GM19455 (cell line): ENCODE data around the gene CTU2.

Experiments
- ATAC-seq: cut with Tn5 transposase; IDR thresholded peaks from one replicate; pipeline ENCODE4 v1.9.1; 2021; ENCODE audit not compliant: unreplicated experiment

The CTU2 gene

DNA sequence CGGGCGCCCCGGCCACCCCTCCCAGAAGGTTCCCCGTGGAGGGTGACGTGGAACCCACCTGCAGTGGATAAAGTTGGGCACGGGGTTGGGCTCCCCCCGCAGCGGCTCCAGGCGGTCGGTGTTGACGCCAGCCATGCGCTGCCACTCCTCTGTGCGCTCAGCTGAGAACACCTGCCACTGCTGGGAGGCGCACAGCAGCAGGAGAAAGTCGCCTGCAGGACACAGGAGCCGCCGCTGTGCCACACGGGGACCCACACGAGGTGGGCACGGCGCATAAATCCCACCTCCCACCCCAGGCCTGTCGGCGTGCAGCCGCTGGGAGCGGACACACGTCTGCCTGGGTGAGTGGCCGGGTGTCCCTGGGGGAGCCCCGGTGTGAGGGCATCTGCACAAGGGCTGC is 20.7 kb downstream of the CTU2 start:
- ATAC-seq: no peak

DNA sequence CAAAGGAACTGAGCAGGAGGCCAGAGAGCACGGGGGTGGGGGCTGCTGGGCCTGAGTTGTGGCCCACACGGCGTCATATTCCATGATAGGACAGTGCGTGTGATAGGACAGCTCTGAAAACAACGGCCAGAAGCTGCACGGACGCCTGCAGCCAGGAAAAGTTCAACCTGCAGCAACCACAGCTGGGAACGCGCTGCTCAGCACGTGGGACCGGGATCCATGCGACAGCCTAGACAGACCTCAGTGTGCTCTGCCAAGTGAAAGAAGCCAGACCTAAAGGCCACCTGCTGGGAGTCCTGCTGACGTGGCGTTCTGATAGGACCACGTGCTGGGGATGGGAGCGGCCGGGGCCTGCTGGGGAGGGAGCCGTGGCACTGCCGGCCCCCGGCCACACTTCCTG is 21.6 kb downstream of the CTU2 start:
- no peak for ATAC-seq

DNA sequence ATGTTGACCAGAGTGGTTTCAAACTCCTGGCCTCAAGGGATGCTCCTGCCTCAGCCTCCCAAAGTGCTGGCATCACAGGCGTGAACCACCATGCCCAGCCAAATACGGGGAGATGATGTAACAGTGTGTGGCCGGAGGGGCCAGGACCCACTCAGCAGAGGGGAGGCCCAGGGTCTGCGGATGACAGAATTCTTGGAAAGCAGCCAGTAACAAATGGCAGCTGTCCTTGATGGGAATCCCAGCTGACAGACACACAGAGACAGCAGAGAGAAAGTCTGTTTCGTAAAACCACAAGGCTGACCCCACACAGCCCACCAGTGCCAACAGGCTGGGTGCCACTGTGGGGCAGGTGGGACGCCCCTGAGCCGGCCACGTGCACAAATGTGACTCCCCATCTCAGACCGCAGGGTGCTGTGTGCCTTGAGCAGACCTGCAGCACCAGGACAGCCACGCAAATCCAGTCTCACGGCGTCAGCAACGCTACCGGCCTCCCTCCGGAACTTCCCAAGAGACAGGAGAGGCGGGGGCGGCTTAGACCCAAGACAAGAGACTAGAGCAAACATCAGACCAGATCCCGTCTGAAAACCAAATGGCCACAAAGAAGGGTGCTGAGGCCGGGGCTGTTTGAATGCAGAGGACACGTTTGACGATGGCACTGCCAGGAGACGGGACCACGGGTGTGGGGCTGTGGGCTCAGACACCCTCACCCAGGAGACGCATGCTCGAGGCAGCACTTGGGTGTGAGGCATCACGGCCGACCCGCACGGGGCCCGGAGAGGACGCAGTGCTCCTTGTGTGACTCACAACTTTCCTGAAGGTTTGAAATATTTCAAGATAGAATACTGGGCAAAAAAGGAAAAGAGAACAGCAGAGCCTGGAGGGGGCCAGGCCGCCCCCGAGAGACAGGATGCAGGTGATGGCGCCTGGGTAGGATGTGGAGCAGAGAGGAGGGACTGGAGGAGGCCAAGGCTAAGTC is 24.6 kb downstream of the CTU2 start:
- no peak for ATAC-seq

DNA sequence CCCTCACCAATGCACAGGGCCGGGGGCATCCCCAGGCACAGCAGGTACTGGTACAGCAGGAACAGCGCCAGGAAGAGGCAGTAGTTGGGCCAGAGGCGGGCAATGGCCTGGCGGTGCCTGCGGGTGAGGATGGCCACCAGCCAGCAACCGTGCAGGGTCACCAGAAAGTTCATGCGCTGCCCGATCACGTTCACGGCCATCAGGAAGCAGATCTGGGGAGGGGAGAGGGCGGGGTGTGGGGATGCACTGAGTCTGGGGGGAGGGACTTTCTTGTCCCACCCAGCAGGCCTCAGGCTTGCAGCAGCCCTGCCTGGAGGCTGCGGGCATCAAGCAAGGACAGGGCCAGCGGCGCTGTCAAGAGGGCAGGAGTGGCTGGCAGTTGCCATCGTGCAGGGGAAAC is 25.4 kb downstream of the CTU2 start:
- ATAC-seq: no peak

DNA sequence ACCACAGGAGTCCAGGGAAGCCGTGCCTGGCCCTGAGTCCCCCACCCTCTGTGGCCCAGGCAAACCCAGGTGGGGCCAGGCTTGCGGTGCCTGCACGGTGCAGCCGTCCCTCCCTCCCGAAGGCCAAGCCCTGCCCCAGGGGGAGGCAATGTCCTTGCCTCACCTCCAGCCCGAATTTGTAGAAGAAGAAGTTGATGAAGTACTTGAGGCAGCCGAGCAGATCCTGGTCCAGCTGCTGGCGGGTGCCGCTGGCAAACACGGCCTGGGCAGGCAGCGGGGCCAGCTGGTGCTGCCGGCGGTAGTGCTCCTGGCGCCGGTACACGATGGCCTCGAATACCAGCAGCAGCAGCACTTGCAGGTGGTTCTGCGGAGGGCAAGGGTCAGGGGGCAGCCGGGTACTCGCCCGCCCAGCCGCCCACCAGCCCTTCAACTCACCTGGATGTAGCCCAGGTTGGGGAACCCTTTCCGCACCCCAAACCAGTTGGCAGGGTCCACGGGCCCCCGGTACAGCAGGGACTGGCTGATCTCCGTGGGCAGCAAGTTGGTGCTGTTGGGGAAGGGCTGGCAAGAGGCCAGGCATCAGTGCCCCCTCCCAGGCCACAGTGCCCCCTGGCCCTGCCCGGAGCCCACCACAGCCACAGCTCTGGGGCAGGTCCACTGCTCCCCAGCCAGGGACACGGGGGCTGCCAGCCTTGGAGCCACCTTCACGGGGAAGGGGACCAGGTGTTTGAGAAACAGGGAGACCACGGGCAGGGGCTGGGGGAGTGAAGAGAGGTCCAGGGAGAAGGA is 26.1 kb downstream of the CTU2 start:
- no peak for ATAC-seq

DNA sequence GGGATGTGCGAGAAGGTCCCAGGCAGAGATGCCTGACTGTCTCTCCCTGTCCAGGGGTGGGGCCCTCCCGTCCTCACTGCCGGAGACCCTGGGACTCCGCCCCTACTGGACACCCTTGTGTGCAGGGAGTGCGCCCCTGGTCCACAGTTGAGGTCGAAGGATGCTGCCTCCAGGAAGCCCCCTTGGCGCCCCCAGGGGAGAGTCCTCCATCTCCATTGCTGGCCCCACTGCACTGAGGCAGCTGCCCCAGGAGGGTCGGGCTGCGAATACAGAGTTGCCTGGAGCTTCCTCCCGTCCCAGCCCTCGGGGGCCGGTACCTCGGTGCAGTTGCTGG is 26.6 kb downstream of the CTU2 start:
- ATAC-seq: no peak

DNA sequence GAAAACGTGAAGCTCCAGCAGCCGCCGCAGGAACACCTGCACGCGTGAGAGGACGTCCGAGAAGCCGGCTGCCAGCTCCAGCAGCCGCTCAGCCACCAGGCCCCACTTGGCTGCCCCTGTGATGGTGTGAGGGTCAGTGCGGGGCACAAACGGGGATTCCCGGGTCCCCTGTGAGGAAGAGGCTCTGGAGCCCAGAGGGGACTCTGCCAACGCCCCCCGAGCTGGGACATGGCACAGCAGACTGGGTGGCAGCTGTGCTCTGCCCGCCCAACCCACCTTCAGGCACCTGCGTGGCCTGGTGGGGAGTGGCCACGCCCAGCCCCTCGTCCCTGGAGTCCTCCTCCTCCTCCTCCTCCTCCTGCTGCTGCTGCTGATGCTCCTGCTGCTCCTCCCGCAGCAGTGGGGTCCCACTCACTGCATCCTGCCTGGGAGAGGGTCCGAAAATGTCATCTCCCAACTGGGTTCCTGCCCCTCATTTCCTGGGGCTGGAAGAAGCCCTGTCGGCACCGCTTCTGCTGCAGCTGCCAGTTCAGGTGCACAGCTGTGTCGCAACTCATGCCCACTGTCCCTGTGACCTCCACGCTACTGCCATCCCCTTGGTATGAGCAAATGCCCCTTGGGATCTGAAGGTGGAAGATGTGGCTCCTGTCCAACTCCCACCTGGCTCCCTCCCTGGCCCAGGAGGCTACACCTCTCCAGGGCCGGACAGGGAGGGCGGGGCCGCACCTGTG is 27.5 kb downstream of the CTU2 start:
- ATAC-seq: no peak

DNA sequence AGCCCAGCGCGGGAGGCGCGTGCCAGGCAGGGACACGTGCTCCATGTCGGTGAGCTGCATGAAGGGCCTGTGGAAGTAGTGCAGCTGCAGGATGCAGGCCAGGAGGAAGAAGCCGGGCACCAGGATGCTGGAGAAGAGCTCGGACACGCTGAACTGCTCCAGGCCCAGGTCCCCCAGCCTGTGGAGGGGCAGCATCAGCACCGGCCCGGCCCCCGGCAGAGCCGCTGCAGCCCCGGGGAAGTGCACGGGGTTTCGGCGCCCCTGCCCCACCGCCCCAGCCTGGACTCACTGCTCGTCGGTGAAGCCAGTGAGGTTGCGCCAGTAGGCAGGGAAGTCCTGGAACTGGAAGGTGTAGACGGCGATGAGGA is 28.0 kb downstream of the CTU2 start:
- no peak for ATAC-seq

DNA sequence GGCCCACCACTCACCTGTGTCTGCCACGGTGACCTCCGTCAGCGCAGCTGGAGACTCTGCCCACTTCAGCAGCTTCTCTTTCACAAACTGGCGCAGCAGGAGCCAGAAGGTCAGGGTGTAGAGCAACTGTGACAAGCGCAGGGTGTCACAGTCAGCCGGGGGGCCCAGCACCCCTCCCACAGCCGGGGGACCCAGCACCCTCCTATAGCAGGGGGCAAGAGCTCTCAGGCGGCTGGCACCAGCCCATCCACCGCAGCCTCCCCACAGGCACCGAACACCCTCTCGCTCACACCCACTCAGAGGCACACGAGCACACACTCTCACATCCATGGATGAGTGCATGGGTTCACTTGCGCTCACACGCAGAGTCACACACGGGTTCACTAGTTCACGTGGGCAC is 28.8 kb downstream of the CTU2 start:
- no peak for ATAC-seq

DNA sequence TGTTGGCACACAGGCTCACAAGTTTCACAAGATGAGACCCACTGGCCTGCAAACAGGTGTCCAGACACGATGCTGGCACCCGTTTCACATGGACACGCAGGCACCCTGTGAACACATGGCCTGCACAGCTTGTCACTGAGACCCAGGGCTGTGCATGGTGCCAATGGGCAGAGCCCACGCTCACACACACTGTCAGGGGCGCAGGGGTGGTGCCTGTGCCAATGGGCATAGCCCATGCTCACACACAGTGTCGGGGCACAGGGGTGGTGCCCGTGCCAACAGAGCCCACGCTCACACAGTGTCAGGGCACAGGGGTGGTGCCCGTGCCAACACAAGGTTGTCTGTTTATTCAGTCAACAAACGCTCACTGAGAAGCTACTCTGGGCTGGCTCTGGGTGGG is 29.3 kb downstream of the CTU2 start:
- ATAC-seq: no peak

DNA sequence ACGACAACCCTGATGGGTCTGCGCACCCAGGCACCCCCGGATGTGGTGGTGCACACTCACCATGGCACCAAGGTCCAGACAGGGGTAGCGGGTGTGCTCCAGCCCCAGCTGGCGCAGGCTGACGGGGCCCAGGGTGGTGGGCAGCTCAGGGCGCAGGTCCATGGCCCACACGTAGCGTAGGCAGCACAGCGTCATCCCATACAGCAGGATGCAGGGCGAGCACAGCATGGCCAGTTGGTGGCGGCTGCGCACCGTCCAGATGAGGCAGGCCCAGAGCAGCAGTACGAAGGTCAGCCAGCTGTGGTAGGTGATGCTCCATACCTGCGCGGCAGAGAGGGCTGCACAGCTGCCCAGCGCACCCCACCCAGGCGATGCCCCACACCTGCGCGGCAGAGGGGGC is 29.8 kb downstream of the CTU2 start:
- no peak for ATAC-seq

DNA sequence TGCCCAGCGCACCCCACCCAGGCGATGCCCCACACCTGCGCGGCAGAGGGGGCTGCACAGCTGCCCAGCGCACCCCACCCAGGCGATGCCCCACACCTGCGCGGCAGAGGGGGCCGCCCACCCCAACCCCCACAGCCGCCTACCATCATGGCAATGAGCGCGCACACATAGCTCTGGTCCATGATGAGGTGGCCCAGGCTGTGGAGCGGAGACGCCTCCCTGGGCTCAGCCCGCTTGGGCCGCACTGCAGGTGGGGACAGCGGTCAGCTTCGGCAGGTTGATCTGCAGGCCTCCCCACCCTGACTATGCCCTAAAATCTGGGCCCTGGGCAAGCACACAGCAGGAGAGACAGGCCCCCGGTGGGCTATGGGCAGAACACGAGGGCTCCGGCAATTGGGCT is 30.2 kb downstream of the CTU2 start:
- no peak for ATAC-seq

DNA sequence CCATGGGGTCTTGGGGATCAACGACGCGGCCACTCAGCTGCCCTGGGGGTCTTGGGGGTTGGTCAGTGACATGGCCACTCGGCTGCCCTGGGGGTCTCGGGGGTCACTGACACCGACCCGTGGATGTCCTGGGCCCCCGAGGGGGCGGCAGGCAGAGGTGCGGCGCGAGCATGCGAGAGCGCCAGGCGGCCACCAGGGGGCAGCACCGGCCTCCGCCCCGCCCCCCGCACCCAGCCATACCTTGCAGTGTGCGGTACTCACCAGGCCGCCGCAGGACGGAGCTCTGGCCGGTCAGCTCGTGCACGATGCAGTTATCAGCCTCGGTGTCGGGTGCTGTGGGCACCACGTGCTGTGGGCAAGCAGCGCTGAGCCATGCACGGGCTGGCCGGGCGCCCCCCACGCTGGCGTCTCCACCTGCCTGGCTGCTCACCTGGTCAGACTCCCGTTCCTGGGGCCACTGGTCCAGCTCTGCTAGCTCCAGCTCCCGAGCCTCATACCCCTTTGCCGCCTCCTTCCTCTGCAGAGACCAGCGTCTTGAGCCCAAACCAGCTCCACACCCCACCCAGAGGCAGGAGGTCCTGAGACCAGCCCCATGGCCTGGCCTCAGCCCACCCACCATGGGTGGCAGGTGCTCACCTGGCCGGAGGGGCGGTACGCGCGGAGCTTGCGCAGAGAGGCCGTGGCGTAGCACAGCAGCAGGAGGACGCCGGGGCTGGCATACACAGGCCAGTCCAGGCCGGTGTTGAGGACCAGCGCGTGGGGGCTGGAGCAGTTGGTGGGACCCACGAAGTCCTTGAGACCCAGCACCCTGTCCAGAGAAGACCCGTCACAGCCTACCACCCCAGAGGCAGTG is 31.2 kb downstream of the CTU2 start:
- ATAC-seq: no peak

DNA sequence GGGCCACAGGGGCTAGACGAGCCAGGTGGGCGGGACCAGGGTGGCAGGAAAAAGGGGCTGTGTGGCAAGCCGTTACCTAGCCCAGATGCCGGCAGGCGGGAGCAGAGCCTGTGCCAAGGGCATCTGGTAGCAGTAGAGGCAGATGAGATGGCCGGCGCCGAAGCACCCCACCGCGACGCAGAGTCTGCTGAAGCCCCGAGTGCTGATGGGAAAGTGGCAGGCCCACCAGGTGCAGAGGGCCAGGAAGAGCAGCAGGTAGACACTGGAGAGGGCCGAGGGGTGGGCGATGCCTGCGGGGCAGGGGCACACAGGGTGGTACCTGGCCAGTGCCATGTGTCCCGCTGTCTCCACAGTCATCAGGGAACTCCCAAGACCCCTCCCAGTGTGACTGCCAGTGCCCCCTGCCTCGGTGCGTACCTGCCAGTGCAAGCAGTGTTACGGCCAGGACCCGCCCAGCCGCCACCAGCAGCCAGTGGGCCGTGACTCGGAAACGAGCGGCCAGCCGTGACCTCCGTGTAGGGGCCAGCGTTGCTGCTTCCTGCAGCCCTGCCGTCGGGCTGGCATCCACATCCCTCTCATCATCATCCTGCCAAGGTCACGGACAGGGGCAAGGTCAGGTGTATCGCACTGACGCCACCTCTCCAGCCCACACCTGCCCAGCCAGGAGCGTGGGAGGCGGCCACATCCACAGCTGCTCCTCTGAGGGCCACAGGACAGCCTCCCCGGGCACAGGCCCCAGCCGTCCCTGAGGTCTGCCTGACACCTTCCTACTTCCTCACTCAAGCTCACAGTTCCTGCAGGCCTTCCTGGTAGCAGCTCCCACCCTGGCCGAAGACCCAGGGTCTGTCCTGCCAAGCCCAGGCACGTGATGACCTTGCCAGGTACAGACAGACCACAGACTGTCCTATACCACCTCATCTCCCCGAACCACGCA is 32.1 kb downstream of the CTU2 start:
- ATAC-seq: no peak

DNA sequence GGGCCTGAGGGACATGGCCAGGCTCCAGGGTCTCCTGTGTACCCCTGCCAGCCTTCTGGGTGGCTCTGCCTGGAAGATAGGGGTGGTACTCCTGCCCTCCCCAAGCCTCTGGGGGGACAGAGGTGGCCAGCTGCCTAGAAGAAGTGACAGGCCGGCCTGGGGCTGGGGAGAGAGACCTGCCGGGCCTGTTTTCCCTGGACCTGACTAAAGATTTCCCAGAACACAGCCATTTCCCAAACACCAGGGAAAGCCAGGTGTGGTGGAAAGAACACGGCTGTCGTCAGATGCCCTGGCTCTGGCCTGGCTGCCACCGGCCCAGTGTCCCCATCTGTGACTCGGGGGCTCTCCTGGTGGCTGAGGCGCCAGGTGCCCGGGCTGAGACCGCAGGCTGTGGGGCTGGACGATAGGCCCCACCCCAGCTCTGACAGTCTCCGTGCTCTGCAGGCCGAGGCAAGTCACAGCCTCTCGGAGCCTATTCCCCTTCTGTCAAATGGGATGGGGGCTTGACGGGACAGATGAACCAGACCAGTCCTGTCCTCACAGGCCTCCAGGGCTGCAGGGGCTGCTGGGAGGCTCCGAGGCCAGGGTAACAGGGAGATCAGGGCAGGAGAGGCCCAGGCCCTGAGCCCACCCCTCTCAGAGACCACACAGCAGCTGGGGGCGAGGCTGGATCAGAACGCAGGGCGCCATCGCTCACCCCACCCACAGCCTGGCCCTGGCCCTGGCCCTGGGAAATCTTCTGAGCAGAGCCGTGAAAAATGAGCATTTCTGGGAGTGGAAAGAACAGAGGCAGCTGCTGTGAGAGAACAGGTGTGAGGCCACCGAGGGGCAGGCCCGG is 33.1 kb downstream of the CTU2 start:
- ATAC-seq: no peak

DNA sequence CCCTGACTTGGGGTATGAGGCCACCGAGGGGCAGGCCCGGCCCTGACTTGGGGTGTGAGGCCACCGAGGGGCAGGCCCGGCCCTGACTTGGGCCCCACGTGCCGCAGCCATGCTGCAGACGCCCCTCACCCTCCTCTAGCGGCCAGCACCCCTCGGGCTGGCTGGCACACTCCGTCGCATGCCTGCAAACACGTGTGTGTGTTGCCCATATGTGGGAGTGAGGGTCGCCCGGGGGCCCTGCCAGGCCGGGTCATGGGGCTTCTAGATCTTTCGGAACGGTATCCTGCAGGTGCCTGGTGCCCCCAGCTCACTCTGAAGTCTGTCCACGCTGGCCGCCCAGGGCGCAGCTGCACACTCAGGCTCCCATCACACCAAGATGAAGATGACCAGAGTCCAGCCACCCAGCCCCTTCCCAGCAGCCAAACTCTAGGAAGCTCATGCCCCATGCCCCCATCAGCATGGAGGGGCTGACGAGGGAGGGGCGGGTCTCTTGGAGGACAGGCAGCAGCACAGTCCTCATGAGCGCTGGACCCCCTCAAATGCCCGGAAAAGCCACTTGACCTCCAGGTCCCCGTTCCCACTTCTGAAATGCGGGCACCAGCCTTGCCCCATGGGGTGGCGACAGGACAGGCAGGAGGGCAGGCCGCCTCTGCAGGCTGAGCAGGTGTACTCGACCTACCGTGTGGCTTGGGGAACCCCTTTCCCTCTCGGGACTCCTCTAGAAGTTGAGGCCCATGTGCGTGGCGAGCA is 33.8 kb downstream of the CTU2 start:
- ATAC-seq: no peak

DNA sequence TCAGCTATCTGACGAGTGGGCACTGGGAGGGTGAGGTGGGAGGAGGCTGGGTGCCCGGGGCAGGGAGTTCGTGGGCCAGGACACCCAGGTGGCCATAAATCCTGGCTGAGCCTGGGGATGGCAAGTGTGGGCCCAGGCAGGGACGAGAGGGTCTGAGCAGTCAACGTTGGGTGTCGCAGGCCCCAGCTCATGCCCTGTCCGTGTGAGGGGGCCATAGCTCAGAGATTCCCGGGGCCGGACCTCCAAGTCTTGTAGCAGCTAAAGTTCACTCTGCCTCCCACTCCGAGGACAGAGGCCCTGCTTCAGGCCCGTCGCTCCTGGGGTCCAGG is 34.4 kb downstream of the CTU2 start:
- no peak for ATAC-seq

DNA sequence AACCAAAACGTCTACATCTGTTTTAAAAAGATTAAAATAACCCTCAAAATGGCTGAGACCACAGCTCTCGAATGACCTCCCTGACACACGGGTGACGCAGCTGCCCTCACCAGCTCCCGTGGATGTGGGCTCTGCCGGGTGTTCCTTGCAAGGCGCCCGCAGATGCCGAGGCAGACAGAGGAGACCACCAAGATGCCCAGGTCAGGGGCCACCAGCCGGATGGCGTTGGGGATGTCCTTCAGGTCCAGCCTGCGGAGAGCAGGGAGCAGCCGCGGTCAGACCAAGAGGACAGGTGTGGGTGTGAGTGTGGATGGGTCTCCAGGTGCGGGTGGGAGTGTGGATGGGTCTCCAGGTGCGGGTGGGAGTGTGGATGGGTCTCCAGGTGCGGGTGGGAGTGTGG is 35.1 kb downstream of the CTU2 start:
- ATAC-seq: no peak
